Measurements from ENCODE around the gene HEY2.
A peak's percentile ranks its signal among the peaks of the same experiment; 100 is the strongest.
"Not testable (repeated sequence)": the region's sequence is repeated elsewhere in the genome, so short reads cannot be mapped to it uniquely, and the experiment has no call there.

Gene HEY2

DNA sequence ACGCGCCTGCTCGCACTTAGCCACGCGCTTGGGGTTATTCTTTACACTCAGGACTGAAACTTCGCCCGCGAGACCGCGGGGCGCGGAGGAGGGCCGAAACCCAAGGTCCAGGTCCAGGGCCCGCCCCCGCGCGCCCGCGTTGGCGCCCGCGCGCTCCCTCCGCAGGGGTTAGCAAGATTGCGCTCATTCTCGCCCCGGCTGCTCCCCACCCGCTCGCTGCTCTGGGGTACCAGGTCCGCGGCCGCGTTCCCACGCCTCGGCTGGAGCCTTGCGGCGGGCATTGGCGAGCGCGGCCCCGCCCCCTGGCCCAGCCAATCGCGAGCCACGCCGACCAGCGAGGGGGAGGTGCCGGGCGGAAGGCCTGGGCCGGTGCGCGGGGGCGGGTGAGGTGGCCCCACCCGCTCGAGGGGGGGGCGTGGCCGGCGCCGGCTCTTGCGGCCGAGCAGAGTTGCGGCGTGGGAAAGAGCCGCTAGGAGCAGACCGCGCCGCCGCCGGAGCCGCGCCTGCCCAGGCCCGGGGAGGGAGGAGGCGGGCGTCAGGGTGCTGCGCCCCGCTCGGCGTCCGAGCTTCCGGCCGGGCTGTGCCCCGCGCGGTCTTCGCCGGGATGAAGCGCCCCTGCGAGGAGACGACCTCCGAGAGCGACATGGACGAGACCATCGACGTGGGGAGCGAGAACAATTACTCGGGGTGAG lies at the start of gene HEY2:
HEY2 (plus strand) TSS at position 460 of the 692 bp plus-strand sequence; CDS start at position 605, 145 bp downstream.
- Mint-ChIP-seq H3K4me1 (ENCODE audit: low read depth) (peaks cover 39% of the 10 kb centered on the region), H3K9me3 (no peaks in the 10 kb centered on the region), H3K4me3 (peak within 1 kb of the TSS; percentile 86), H3K36me3 (ENCODE audit: low read depth) (peaks cover 4% of the 10 kb centered on the region), H3K27me3 (ENCODE audit: low read depth) (peaks cover 81% of the 10 kb centered on the region), H3K27ac (no peak within 1 kb of the TSS)
- peak; percentile 90 for DNase-seq (ENCODE audit: low spot score)

DNA sequence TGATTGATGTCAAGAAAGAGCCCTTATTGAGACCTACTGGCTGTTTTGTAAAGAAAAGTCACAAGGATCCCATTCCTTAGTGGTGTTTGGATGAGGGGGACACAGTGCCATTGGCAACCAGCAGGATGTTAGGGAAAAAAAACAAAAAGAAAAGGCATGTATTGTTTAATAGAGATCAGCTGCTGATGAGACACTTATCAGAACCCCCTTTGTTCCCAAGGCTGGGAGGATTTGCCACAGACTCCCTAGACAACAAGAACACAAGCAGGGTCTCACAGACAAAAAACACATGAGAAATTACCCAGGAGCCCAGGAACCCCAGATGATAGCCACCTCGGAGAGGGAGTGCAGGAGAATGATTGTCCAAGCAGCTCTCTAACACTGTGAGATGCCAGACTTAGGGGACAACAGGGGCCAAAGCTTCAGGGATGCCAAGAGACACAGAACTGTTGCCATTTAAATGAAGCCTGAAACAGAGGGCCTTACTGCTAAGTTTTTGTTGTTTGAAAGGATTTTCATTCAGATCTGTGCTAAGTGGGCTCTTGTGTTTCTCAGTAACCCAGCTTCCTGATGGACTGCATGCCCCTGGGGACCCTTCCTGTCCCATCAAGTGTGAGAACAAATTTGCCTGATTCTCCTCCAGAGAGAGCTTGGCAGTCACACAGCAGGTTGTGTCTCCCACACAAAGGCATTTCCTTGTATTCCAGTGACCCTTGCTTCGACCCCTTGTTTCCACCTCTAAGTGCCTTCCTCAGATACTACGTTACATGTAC lies 48.7 kb upstream of the HEY2 start:
- Mint-ChIP-seq H3K27ac (no peak overlapping the region), H3K4me1 (ENCODE audit: low read depth) (no peaks in the 10 kb centered on the region), H3K4me3 (no peak overlapping the region), H3K36me3 (ENCODE audit: low read depth) (no peaks in the 10 kb centered on the region), H3K27me3 (ENCODE audit: low read depth) (peaks cover 8% of the 10 kb centered on the region), H3K9me3 (no peaks in the 10 kb centered on the region)
- no peak for DNase-seq (ENCODE audit: low spot score)

DNA sequence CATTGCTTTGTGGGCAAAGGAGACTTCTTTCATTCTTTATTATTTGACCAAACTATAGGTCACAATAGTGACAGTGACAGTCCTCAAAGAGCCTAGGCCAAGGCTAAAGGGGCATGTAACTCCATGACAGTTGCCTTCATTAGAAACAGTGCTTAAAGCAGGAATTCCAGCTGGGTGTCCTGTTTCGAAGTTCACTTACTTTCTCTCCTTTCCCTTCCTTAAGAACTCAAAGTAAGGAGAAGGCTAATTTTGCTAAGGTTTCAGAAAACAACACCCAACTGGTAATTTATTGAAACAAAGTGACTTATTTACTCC lies 48.1 kb upstream of the HEY2 start:
- H3K27me3 Mint-ChIP-seq (ENCODE audit: low read depth): peaks cover 8% of the 10 kb centered on the region
- H3K27ac Mint-ChIP-seq: no peak overlapping the region
- no peaks in the 10 kb centered on the region for H3K9me3 Mint-ChIP-seq
- H3K36me3 Mint-ChIP-seq (ENCODE audit: low read depth): no peaks in the 10 kb centered on the region
- no peak overlapping the region for H3K4me3 Mint-ChIP-seq
- H3K4me1 Mint-ChIP-seq (ENCODE audit: low read depth): no peaks in the 10 kb centered on the region
- no peak for DNase-seq (ENCODE audit: low spot score)

DNA sequence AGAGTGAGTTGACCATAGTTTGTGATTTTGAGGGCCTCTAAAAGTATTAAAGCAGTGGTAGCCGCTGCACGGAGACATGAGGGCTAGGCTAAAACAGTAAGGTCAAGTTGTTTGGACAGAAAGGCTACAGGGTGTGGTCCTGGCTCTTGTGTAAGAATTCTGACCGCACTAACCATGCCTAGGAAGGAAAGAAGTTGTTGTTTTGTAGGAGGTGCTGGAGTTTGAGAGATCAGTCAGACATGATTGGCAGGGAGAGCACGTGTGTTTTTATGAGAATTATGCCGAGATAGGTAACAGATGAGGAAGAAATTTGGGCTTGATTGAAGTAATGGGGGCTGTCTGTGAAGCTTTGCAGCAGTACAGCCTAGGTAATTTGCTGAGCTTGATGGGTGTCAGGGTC lies 45.5 kb upstream of the HEY2 start:
- not testable (repeated sequence) for H3K4me3 Mint-ChIP-seq; H3K9me3 Mint-ChIP-seq; H3K4me1 Mint-ChIP-seq (ENCODE audit: low read depth); H3K36me3 Mint-ChIP-seq (ENCODE audit: low read depth); DNase-seq (ENCODE audit: low spot score); H3K27ac Mint-ChIP-seq
- peaks cover 14% of the 10 kb centered on the region for H3K27me3 Mint-ChIP-seq (ENCODE audit: low read depth)

DNA sequence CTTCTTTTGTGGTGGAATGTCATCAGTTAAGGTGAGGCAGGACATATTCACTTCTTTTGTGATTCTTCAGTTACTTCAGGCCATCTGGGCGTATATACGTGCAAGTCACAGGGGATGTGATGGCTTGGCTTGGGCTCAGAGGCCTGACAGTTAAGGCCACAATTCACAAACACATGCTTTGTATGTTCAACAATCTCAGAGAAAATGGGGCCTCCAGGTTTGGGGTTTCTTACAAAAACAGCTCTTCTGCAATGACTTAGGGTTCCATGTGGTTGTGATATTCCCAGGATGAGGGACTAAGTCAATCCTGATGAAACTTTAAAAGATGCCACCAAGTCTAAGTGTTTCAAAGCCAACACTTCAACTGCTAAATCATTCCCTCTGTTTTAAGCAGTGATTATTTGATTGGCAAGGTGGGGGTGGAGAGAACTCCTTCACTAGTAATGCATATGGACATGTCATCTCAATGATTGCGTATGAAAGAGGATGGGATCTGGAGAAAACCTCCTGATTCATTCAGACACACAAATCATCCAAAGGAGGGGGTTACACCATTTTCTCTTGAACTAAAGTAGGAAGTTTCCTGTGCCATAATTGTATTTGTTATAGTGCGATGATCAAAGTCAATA lies 41.7 kb upstream of the HEY2 start:
- Mint-ChIP-seq H3K4me3 (no peak overlapping the region), H3K36me3 (ENCODE audit: low read depth) (no peaks in the 10 kb centered on the region), H3K9me3 (no peaks in the 10 kb centered on the region), H3K27me3 (ENCODE audit: low read depth) (peaks cover 8% of the 10 kb centered on the region), H3K4me1 (ENCODE audit: low read depth) (no peaks in the 10 kb centered on the region), H3K27ac (no peak overlapping the region)
- no peak for DNase-seq (ENCODE audit: low spot score)

DNA sequence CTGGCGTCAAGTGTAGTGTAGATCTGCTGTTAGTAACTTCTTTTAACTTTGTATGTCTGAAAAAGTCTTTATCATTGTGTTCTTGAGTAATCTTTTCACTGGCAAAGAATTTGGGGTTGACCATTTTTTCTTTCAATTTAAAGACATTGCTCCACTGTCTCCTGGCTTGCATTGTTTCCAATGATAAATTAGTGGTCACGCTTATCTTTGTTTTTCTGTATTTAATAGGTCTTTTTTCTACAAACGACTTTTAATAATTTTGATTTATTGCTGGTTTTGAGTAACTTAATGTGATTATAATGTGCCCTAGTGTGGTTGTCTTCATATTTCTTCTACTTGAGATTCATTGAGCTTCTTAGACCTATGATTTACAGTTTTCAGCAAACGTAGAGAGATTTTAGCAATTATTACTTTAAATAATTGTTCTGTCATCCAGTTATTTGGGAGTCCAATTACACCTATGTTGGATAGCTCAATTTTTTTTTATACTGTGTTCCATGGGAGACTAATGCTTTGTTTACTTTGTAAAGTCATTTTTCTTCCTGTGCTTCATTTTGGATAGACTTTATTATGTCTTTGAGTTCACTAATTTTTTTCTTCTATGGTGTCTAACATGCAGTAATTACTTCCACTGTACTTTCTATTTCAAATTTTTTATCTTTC lies 38.3 kb upstream of the HEY2 start:
- Mint-ChIP-seq H3K4me3 (no peak overlapping the region), H3K27ac (no peak overlapping the region), H3K36me3 (ENCODE audit: low read depth) (no peaks in the 10 kb centered on the region), H3K9me3 (no peaks in the 10 kb centered on the region), H3K27me3 (ENCODE audit: low read depth) (peaks cover 8% of the 10 kb centered on the region), H3K4me1 (ENCODE audit: low read depth) (peaks cover 9% of the 10 kb centered on the region)
- no peak for DNase-seq (ENCODE audit: low spot score)

DNA sequence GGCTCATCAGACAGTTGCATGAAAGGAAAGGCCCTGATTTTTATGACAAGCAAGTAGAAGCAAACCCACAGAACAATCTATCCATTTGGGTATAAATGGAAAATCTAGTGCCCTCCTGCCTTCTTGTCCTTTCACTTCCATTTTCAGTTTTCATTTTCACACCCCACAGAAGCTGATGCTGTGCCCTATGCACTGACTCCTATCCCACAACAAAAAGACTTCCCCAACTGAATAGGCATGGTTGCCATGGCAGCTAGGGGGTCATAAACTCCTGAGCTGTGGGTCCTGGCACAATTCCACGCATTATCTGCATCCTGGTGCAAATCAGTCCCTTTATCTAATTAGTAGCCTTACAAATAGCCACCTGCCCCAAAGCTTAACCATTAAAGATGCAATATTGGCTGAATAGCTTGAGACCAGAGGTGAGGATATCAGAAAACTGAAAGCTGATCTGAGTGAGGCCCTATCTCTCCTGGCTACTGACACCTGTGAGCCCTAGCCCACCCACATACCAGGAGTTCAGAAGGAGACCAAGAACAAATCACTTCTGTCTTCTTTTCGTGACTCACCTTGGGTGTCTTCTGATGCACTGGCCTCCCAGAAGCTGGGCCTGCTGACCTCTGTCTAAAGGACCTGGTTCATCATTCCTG lies 34.9 kb upstream of the HEY2 start:
- Mint-ChIP-seq H3K27ac (no peak overlapping the region), H3K36me3 (ENCODE audit: low read depth) (no peaks in the 10 kb centered on the region), H3K9me3 (no peaks in the 10 kb centered on the region), H3K4me3 (no peak overlapping the region), H3K4me1 (ENCODE audit: low read depth) (peaks cover 9% of the 10 kb centered on the region), H3K27me3 (ENCODE audit: low read depth) (peaks cover 9% of the 10 kb centered on the region)
- DNase-seq (ENCODE audit: low spot score): no peak

DNA sequence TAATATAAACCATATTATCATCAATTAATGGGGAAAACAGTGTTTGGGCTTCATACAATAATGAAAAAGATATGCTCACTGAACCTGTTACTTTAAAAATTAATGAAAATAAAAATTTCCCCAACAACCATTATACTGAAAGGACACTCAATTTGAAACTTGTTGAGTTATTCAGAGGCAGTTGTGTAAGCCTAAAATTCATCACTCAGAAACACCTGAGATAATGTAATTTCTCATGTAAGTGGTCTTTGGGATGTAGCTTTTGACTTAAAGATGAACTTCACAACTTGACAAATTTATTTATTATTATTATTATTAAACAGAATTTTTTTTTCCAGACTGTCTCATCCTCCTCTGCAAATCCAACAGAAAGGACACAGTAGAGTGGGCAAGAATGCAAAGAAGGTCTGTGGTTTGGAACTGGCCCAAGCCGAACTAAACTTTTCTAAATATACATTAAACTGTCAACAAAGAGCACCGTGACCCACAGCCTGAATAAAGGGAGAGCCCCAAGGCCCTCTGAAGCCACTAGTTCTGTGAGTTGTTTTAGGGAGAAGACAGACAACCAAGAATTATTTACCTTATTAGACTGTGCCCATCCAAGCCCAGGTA lies 32.2 kb upstream of the HEY2 start:
- Mint-ChIP-seq H3K27ac (no peak overlapping the region), H3K4me3 (no peak overlapping the region), H3K27me3 (ENCODE audit: low read depth) (peaks cover 12% of the 10 kb centered on the region), H3K36me3 (ENCODE audit: low read depth) (no peaks in the 10 kb centered on the region), H3K9me3 (no peaks in the 10 kb centered on the region), H3K4me1 (ENCODE audit: low read depth) (peaks cover 9% of the 10 kb centered on the region)
- DNase-seq (ENCODE audit: low spot score): no peak

DNA sequence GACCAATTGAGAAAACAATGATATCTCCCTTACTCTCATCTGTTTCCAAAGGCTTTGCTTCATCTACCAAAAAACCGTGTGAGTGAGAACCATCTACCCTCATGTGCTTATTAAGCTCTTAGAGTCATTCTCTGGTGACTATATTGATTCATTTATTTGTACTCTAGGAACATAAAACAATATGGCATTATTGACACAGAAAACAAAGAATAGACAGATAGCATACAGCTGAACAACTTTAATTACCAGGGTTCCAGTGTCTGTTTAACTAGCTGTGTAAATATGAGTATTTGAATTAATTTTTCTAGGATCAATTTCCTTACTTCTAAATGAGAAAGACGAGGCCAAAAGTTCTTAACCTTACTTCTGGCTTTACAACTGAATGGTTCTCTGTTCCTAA lies 31.3 kb upstream of the HEY2 start:
- Mint-ChIP-seq H3K4me3 (no peak overlapping the region), H3K9me3 (no peaks in the 10 kb centered on the region), H3K36me3 (ENCODE audit: low read depth) (no peaks in the 10 kb centered on the region), H3K4me1 (ENCODE audit: low read depth) (peaks cover 9% of the 10 kb centered on the region), H3K27ac (no peak overlapping the region), H3K27me3 (ENCODE audit: low read depth) (peaks cover 17% of the 10 kb centered on the region)
- no peak for DNase-seq (ENCODE audit: low spot score)

DNA sequence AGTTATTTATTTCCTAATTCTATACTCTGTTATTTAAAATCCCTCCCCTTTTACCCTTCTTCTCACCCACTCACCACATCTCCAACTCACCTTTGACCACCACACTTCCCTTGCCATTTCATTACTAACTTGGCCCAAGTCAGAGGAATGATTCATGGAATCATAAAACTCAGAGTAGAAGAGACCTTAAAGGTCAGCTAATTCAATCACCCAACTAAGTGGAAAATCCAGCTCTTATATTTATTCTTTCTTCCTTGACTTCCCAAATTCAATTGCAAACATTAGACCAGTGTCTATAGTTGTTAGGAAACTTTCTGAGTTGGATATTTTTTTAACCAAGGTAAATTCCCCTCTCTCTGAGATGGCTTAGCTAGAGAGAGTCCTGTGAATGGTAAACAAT lies 26.5 kb upstream of the HEY2 start:
- no peaks in the 10 kb centered on the region for H3K4me1 Mint-ChIP-seq (ENCODE audit: low read depth)
- H3K27me3 Mint-ChIP-seq (ENCODE audit: low read depth): peaks cover 28% of the 10 kb centered on the region
- H3K4me3 Mint-ChIP-seq: no peak overlapping the region
- no peaks in the 10 kb centered on the region for H3K9me3 Mint-ChIP-seq
- no peaks in the 10 kb centered on the region for H3K36me3 Mint-ChIP-seq (ENCODE audit: low read depth)
- H3K27ac Mint-ChIP-seq: no peak overlapping the region
- no peak for DNase-seq (ENCODE audit: low spot score)

DNA sequence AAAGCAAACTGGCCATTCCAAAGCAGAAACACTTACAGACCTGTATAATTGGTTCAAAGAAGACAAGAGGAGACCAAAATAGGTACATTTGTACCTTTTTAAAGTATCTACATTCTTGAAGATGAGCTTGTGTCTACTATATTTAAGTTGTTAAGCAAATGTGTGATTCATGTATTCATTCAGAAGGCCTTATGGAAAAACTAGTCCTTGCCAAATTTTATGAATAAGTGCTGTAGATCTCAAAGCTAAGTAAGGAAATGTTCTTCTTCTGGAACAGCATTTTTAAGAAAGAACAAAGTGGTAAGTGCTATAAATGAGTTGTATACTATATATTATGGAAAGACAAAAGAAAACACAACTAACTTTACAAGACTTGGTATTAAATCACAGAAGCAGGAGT lies 22.2 kb upstream of the HEY2 start:
- H3K9me3 Mint-ChIP-seq: no peaks in the 10 kb centered on the region

DNA sequence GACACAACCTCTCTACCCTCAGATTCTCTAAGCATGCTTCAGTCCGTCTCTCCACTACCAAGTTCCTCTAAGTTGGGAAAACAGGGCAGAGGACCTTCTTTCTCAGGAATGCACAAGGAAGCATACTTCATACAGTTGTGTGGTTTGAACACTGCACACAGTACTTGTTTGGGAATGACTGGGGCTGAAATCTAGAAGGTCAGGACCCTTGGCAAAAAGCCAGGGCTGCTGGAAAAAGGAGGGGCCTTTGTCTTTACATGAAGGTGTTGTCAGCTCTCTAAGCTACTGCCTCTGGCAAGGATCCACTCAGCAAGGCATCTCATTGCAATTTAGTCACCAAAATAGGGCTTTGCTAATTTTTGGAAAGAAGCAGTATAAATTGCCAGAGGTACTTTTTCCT lies 20.7 kb upstream of the HEY2 start:
- H3K27me3 Mint-ChIP-seq (ENCODE audit: low read depth): peaks cover 33% of the 10 kb centered on the region
- no peak for DNase-seq (ENCODE audit: low spot score)
- no peak overlapping the region for H3K27ac Mint-ChIP-seq
- H3K9me3 Mint-ChIP-seq: no peaks in the 10 kb centered on the region
- no peak overlapping the region for H3K4me3 Mint-ChIP-seq
- H3K4me1 Mint-ChIP-seq (ENCODE audit: low read depth): no peaks in the 10 kb centered on the region
- no peaks in the 10 kb centered on the region for H3K36me3 Mint-ChIP-seq (ENCODE audit: low read depth)

More for the DNA sequence above, 22.2 kb upstream of the HEY2 start:
- Mint-ChIP-seq H3K36me3 (ENCODE audit: low read depth) (no peaks in the 10 kb centered on the region), H3K27me3 (ENCODE audit: low read depth) (peaks cover 31% of the 10 kb centered on the region), H3K27ac (no peak overlapping the region), H3K4me3 (no peak overlapping the region), H3K4me1 (ENCODE audit: low read depth) (no peaks in the 10 kb centered on the region)
- DNase-seq (ENCODE audit: low spot score): no peak

DNA sequence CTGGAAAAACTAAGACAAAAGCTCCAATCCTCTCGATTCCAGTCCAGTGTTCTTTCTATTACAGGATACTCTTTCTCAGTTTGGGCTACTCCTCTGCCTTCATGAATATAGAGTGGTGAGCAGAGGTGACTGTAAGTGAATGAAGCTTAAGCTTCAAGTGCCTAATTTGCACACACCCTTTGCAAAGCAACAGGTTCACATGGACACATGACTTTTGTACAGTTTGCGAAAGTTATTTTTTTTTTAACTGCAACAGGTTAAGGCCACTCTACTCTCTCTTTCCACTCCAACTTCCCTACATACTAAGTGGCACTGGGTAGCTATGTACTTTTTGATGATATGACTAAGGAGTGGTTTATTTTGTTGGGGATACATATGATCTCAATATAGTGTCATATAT lies 19.4 kb upstream of the HEY2 start:
- Mint-ChIP-seq H3K36me3 (ENCODE audit: low read depth) (no peaks in the 10 kb centered on the region), H3K4me3 (no peak overlapping the region), H3K27me3 (ENCODE audit: low read depth) (peaks cover 33% of the 10 kb centered on the region)

More for the DNA sequence above, 19.4 kb upstream of the HEY2 start:
- Mint-ChIP-seq H3K9me3 (no peaks in the 10 kb centered on the region), H3K4me1 (ENCODE audit: low read depth) (no peaks in the 10 kb centered on the region), H3K27ac (no peak overlapping the region)
- DNase-seq (ENCODE audit: low spot score): no peak

Measured in T-helper 2 cell treated with Interferon-gamma antibody and Interleukin-4, amounts not matched to agents 5 μg/mL and 100 μg/mL, for 36 hours (primary cell).